ACC112 (cell line): ENCODE results near the gene PTPRN2.
"Not testable (repeated sequence)": the region's sequence is repeated elsewhere in the genome, so short reads cannot be mapped to it uniquely, and the experiment has no call there.

Experiments used
- H2AFZ ChIP-seq: fragments of 200-600 bp; sonication (generic); one replicate; pipeline ENCODE4 v1.6.0; 2017; ENCODE audit warnings: antibody characterized with exemption, low read length; ENCODE audit not compliant: unreplicated experiment
- H3K27ac ChIP-seq: fragments of 200-600 bp; sonication (generic); 2 replicates; pipeline ENCODE4 v1.5.1; 2014; ENCODE audit warnings: low read depth, mild to moderate bottlenecking, antibody characterized with exemption, low read length, moderate library complexity
- H3K27me3 ChIP-seq: fragments of 200-600 bp; sonication (generic); 2 replicates; pipeline ENCODE4 v1.6.1; 2014; ENCODE audit warnings: mild to moderate bottlenecking, antibody characterized with exemption, low read length, moderate library complexity, mixed read lengths; ENCODE audit not compliant: insufficient read depth
- H3K36me3 ChIP-seq: fragments of 200-600 bp; sonication (generic); 2 replicates; pipeline ENCODE4 v1.6.1; 2016; ENCODE audit warnings: mild to moderate bottlenecking, antibody characterized with exemption, low read length, moderate library complexity, mixed read lengths; ENCODE audit not compliant: insufficient read depth
- H3K4me1 ChIP-seq: fragments of 200-600 bp; sonication (generic); one replicate; pipeline ENCODE4 v1.6.1; 2016; ENCODE audit warnings: low read length, mixed read lengths; ENCODE audit not compliant: insufficient read depth, unreplicated experiment, control insufficient read depth
- H3K4me3 ChIP-seq: fragments of 200-600 bp; sonication (generic); 2 replicates; pipeline ENCODE4 v1.5.1; 2014; ENCODE audit warnings: mild to moderate bottlenecking, low read depth, low read length
- H3K79me2 ChIP-seq: fragments of 200-600 bp; sonication (generic); one replicate; pipeline ENCODE4 v1.6.0; 2016; ENCODE audit warnings: low read length; ENCODE audit not compliant: control insufficient read depth, unreplicated experiment, insufficient read depth

Gene PTPRN2

GRCh38 chr7:157918326-157919080, 669.1 kb downstream of the PTPRN2 start:
- Histone ChIP-seq H3K36me3 (no peaks in the 10 kb centered on the region), H3K4me3 (no peak overlapping the region), H3K4me1 (no peaks in the 10 kb centered on the region), H2AFZ (no peak overlapping the region), H3K79me2 (no peaks in the 10 kb centered on the region), H3K27me3 (no peaks in the 10 kb centered on the region), H3K27ac (no peak overlapping the region)

GRCh38 chr7:157916946-157917640, 670.5 kb downstream of the PTPRN2 start:
- H3K27ac ChIP-seq = no peak overlapping the region
- no peak overlapping the region for H2AFZ ChIP-seq
- no peaks in the 10 kb centered on the region for H3K27me3 ChIP-seq
- H3K79me2 ChIP-seq = no peaks in the 10 kb centered on the region
- no peak overlapping the region for H3K4me3 ChIP-seq
- H3K4me1 ChIP-seq = no peaks in the 10 kb centered on the region
- H3K36me3 ChIP-seq = no peaks in the 10 kb centered on the region

GRCh38 chr7:157910446-157910845, 677.2 kb downstream of the PTPRN2 start:
- no peaks in the 10 kb centered on the region for H3K27me3 ChIP-seq
- H3K79me2 ChIP-seq = no peaks in the 10 kb centered on the region
- H3K27ac ChIP-seq = no peak overlapping the region
- H3K4me1 ChIP-seq = no peaks in the 10 kb centered on the region
- H3K4me3 ChIP-seq = no peak overlapping the region
- H2AFZ ChIP-seq = no peak overlapping the region
- H3K36me3 ChIP-seq = no peaks in the 10 kb centered on the region

- not testable (repeated sequence) for H3K27me3 ChIP-seq, H2AFZ ChIP-seq, H3K4me3 ChIP-seq, H3K4me1 ChIP-seq, H3K36me3 ChIP-seq, H3K79me2 ChIP-seq, H3K27ac ChIP-seq
Observed at GRCh38 chr7:157910045-157910444, 677.6 kb downstream of the PTPRN2 start.

- H3K4me1 ChIP-seq = no peaks in the 10 kb centered on the region
- H3K27ac ChIP-seq = no peak overlapping the region
- no peak overlapping the region for H3K4me3 ChIP-seq
- H2AFZ ChIP-seq = no peak overlapping the region
- H3K36me3 ChIP-seq = no peaks in the 10 kb centered on the region
- H3K27me3 ChIP-seq = no peaks in the 10 kb centered on the region
- H3K79me2 ChIP-seq = no peaks in the 10 kb centered on the region
Observed at GRCh38 chr7:157909370-157909769, 678.3 kb downstream of the PTPRN2 start.

GRCh38 chr7:157908006-157908782, 679.4 kb downstream of the PTPRN2 start:
- H3K27ac ChIP-seq = no peak overlapping the region
- H3K27me3 ChIP-seq = no peaks in the 10 kb centered on the region
- no peak overlapping the region for H3K4me3 ChIP-seq
- no peaks in the 10 kb centered on the region for H3K4me1 ChIP-seq
- H3K79me2 ChIP-seq = no peaks in the 10 kb centered on the region
- H3K36me3 ChIP-seq = no peaks in the 10 kb centered on the region
- H2AFZ ChIP-seq = no peak overlapping the region

GRCh38 chr7:157907091-157907490, 680.5 kb downstream of the PTPRN2 start:
- Histone ChIP-seq H3K36me3 (no peaks in the 10 kb centered on the region), H3K4me1 (no peaks in the 10 kb centered on the region), H3K27ac (no peak overlapping the region), H2AFZ (no peak overlapping the region), H3K4me3 (no peak overlapping the region), H3K79me2 (no peaks in the 10 kb centered on the region), H3K27me3 (no peaks in the 10 kb centered on the region)

- no peaks in the 10 kb centered on the region for H3K36me3 ChIP-seq
- no peak overlapping the region for H3K27ac ChIP-seq
- no peak overlapping the region for H2AFZ ChIP-seq
- no peak overlapping the region for H3K4me3 ChIP-seq
- no peaks in the 10 kb centered on the region for H3K79me2 ChIP-seq
- no peaks in the 10 kb centered on the region for H3K4me1 ChIP-seq
- H3K27me3 ChIP-seq = no peaks in the 10 kb centered on the region
Observed at GRCh38 chr7:157906583-157906982, 681.0 kb downstream of the PTPRN2 start.

- no peak overlapping the region for H3K27ac ChIP-seq
- no peaks in the 10 kb centered on the region for H3K36me3 ChIP-seq
- no peak overlapping the region for H3K4me3 ChIP-seq
- no peaks in the 10 kb centered on the region for H3K4me1 ChIP-seq
- no peak overlapping the region for H2AFZ ChIP-seq
- no peaks in the 10 kb centered on the region for H3K27me3 ChIP-seq
- H3K79me2 ChIP-seq = no peaks in the 10 kb centered on the region
Observed at GRCh38 chr7:157905651-157906461, 681.8 kb downstream of the PTPRN2 start.

- Histone ChIP-seq H3K36me3 (no peaks in the 10 kb centered on the region), H3K27me3 (no peaks in the 10 kb centered on the region), H2AFZ (no peak overlapping the region), H3K27ac (no peak overlapping the region), H3K4me1 (no peaks in the 10 kb centered on the region), H3K4me3 (no peak overlapping the region), H3K79me2 (no peaks in the 10 kb centered on the region)
Observed at GRCh38 chr7:157904866-157905570, 682.6 kb downstream of the PTPRN2 start.
